Suppressor macrophage (primary cell): ENCODE data around the gene TGFBI.

Source experiments
- DNase-seq, 4 experiments: peaks; one replicate each; pipeline ENCODE4 v3.0.0-alpha.2; 2020 to 2022

TGFBI gene

DNA sequence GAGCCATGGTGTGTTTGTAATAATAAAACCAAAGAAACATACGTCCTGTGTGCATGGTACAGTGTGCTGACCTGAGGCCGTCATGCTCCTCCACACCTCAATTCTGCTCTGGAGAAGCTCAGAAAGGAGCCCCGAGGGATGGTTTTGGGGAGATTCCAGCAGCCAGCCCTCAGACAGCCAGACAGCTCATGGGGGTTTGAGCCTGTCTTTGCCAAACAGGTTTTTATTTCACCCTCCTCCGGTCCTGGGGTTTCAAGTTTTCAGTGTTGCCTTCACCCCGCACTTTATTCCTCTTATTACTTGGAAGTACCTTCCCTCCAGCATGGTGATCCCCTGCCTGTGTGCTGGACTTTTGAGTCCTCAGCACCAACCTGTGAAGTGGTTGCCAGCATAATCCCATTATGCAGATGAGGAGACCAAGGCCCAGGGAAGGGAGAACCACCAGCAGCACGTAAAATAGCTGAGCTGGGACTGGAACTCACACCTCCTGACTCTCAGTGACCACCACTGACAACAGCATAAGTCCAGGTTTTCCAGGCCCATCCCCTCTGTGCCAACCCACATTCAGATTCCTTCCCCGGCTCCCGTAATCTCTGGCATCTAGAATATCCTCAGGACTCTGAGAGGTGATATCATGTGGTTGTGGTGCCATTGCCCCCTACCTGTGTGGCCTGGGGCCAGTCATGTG is 35.1 kb downstream of the TGFBI start:
- no peak for DNase-seq

DNA sequence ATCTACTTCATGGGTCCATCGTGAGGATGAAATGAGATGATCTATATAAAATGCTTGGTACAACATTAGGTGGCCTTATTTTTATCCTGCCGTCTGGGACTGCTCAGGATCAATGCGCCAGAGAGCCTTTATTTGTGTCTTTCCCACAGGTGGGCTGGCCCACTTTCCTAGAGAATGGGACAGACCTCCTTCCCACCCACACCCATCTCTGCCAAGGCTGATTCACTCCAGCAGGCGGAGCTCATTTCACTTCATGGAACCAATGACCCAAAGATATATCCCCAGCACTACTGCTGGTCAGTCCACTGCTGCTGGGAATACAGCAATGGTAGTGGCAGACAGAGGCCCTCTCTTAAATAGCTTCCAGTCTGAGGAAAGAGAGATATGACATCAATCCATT is 35.7 kb downstream of the TGFBI start:
- DNase-seq, result no peak

DNA sequence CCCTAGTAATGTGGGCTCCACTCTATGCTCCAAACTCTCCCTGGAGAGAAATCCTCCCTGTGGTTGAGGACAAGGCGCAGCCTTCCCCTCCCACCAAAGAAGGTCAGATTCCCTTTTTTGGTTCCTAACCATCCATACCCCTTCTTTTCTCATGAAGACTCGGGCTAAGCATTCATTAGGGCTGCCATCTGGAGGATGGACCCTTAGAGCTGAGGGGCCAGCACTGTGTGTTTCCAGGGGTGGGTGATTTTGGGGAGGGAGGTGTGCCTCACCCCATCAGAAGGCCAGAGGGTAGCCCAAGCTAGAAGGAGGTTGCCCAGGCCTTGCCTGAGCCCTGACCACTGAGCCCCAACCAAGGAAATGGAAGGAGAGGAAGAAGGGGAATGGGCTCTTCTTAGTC is 36.8 kb downstream of the TGFBI start:
- DNase-seq, result no peak

DNA sequence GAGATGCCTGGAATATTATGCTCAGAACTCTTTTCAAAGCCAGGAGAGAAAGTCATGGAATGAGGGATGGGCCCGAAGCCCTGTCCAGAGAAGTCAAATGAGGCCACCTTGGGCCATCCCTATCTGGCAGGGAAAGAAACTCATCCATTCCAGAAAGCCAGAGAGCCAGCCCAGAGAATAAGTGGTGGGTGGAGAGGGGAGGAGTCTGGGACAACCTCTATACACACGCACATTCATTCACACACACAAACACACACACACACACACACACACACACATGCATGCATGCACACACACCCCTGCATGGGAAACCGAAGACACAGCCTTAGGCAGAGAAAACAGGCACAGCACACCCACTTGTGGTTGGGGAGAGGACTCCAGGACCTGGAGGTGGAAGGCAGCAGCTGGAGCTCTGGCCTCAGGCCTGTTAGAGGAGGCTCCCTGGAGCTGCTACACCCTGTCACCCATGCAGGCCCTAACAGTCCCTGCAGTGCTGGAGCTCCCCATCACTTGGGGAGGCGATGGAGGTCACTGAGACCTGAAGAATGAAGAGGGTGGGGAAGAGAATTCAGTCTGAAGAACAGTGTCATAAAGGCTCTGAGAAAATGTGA is 38.0 kb downstream of the TGFBI start:
- DNase-seq, result peak in 2 of 4 experiments; percentile 55 to 57

DNA sequence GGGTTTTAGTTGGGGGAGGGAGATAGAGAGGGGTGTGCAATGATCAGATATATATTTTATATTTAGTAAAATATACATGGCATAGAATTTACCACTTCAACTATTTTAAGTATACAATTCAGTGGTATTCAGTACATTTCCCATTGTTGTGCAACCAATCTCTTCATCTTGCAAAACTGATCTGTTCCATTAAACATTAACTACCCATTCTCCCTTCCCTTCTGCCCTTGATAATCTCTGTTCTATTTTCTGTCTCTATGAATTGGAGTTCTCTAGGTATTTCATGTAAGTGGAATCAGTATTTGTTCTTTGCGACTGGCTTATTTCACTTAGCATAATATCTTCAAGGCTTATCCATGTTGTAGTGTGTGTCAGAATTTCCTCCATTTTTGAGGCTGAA is 38.6 kb downstream of the TGFBI start:
- no peak for DNase-seq

DNA sequence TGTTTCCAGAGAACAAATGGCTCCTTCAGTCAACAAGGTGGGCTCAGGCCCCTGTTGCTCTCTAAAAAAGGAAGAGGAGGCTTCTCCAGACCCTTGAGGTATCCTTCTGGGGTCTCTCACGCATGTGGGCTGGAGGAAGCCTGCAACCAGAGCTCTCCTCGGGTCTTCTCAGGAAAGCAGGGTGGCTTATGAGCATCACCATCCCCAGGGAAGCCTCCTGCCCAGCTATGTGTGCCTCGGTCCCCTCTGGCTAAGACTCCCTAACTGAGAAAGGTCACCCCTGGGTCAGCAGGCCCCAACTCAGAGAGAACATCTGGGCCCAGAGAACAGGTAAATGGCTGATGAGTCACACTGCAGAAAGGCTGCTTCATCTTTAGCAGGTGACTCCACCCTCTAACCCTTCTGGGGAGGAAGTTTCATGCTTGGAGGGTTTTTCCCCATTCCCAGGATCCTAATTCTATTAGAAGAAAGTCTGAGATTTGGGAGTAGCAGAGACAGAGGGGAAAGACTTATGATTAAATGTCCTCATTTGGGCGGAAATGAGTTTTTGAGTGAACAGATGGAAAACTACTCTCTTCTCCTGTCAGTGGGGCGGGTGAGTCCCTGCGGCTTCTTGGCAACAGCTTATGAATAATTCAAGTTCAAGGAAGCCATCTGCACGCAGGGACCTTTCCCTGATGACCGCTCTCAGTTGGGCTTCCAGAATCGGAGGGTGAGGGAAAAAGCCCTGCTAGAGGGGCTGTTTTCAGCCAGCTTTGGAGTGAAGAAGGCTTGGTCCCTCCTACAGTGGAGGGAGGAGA is 41.9 kb downstream of the TGFBI start:
- DNase-seq, result no peak

DNA sequence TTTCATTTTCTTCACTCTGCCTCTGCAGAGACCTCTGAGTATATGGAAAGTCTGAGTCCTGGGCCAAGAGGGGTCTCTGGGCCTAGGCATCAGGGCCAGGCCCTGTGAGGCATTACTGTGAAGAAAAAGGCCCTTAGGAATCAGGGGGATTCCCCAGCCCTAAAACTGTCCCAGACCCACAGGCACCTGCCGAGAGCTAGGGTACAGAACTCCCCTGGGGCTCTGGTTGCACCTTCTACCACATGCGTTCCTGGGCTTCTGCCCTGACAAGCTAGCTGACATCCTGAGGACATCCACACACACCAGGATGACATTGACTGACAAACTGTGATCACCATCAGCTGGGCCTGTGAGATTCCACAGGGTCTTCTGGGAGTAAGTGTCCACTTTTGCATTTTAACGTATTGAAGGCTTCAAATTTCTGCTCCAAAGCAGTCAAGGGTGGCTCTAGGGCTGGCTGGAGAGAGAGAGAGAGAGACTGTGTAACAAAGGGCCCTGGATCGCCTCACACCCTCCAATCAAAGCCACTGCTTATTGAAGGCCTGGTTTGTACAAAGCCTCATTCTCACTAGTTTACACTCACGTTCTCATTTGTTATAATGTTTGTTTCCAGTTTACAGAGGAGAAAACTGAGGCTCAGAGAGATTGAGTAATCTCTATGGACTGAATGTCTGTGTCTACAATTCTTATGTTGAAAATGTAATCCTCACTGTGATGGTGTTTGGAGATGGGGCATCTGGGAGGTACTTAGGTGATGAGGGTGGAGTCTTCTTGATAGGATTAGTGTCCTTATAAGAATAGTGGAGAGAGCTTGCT is 45.1 kb downstream of the TGFBI start:
- no peak for DNase-seq

DNA sequence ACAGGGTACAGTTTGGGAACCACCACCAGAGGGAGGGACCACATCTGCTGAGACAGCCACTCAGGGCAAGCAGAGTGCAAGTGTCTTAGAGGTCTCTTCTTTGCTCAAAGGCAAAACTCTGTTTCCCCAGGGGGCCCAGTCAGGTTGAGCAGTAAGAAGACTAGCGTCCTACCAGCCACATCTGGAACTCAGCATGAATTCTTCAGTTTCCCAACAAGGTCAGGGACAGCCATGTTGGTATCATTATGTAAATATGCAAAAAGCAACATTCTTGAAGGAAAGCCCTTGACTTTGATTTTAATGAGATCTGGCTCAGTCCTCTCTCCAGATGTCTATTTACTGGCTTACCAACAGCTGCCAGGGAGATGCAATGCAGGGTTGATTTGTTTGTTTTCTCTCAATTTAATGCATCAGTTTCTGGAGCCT is 46.7 kb downstream of the TGFBI start:
- DNase-seq, result no peak

DNA sequence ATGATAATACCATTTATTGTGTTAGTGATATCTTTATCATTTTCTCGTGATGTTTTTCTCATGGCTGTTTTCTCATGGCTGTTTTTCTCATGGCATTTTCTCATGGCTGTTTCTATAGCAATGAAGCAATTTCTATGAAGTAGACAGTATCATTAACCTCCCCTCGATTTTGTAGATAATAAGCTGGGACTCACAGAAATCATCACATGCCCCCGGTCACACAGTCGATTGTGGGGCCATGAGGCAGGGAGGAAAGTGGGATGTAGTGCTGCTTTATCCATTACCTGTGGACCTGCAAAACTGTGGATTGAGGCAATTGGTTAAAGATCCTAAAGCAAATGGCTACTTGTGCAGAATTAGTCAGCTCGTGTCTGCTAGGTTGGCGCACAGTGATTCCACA is 47.3 kb downstream of the TGFBI start:
- DNase-seq, result no peak

DNA sequence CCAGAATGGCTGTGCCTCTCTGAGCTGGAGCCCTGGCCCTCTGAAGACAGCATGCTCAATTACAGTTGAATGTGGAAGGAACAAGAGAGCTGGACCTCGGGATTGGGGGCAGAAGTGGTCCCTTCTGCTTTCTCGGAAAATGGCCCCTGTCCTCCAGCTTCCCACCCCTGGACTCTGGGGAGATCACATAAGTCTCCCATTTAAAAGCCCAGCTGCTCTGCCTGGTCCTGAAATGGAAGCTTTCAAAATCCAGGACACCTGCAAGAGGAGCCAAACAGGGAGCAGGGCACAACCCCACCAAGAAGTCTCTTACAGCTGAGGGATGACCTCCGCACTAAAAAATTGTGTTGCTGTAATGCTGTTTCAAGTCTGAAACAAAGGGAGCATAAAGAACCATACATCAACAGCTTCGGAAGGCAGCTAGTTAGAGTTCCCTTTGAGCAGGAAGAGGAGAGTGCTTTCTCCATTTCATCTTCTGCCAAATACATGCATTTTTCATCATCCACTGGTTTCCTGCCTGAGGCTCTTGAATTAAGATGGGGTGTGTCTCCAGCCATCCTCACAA is 48.2 kb downstream of the TGFBI start:
- DNase-seq, result no peak

DNA sequence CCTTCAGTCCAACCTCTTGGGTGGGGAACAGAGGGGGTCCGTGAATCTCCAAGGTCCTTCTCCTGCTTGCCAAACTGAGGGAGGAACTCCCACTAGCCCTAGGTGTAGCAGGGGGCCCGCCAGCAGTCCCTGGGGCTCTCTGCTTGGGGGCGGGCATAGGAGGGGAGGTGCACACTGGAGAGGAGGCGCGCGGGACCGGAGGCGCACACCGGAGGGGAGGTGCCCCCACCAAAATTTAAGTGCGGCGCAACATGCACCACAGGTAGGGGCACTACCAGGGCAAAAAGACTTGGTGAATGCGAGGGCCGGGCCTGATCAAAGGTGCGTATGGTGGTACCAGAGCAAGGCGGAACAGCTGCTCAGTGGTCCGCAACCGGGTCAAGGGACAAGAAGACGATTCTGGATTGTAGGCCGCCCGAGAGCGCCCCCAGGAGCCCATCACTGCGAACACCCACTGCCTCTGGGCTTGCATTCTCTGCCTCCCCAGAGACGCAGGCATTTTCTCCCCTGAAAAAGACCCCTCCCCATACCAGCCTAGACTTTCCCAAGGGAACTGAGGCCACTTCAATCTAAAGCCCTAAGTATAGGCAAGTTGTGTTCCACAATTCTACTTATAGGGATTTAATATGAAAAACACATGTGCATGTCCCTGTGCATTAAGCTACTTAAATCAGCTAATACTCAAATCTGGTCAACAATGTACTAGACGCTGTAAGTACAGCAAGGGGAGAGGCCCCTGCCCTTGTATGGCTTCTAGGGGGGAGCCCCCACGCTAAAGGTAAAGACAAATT is 50.6 kb downstream of the TGFBI start:
- no peak for DNase-seq

DNA sequence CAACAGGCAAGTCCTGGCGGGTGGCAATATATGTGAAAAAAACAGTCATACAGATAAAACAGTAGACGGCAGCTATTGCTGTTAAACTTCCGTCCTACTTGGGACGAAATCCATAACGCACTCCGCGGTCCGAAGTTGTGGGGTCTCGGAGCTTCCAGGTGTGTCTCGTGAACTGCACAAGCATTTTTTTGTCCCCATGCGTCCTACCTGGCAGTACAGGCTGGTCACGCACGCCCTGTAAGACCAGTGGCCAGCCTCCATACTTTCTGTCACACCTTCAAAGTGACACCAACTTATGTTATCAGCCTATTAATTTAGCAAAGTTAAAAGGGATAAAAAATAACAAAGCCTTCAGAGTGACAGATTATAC is 51.3 kb downstream of the TGFBI start:
- no peak for DNase-seq

DNA sequence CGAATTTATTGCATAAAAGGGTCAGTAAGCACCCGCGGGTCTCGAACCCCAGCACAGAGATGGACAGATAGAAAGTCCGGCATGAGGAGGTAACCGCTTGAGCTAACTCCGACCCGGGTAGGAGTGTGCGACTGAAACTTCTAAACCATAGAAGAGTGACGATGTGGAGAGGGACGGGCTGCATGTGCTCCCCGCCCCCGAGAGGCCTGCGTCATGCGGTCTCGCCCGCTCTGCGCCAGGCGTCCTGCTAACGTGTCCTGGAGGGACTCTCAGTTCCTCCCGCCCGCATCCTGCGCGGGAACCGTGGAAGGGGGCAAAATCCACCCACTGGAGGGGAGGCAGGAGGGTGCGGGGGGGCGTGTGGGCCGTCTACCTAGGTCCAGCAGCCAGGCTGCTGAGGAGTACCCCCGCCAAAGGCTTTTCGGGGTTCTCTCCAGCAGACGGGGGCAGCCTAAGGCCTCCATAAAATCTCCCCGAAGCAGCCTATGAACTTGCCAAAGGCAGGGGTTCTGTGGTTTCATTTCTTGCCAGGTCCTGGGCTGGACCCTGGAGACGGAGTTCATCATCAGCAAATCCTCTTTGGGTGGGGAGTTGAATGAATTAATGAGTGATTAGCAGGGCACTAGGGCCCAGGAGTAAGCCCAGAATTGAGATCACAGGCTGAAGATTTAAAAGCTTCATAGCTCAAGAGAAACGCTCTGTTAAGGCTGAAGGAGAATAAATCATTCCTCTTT is 51.9 kb downstream of the TGFBI start:
- peak; percentile 84 to 92 (median 90) for DNase-seq

DNA sequence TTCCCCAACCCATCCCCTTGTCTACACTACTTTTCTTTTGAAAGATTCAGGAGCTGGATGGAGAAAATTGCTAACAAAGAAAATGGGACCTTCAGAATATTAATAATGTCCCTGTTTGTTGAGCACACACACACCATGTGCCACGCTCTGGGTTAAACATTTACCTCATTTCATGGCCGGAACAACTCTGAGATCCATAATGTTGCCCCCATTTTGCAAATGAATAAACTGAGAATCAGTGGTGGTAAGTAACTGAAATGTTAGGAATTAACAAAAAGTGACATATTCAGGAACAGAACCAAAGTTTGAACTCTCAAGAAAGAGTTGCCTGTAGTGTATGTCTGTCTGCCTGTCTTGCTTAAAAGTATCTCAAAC is 52.4 kb downstream of the TGFBI start:
- no peak for DNase-seq

DNA sequence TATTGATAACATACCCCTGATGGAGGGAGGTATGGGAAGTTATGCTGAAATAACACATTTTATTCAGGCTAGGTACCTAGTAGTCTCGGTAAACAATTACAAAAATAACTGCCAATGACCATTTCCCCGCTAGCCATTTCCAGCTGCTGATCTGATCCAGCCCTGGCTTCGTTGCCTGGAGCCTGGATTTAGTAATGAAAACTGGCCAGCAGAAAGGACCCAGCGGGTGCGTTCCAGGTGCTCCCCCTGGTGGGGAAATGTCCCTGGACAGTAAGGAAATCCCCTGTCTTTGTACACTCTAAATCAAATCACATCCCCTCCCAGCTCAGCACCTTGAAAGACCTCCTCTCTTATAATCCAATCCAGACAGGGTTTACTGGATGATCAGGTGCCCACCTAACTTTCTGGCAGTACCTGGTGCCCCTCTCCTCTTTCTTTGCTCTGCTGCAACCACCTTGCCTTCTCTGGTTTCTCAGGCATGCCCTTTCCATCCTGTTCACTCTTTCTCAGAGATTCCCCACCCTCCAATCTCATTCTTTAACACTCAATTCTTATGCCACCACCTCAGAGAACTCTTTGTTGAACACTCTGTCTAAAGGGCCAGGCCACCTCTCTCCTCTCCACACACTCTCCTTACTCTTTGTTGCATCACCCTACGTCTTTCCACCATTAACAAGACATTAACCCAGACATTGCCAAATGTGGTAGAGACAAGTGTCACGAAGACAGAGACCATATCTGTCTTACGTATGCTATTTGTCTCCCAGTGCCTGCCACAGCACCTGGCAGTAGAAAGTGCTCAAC is 53.8 kb downstream of the TGFBI start:
- DNase-seq, result peak; percentile 67 to 91 (median 72)

DNA sequence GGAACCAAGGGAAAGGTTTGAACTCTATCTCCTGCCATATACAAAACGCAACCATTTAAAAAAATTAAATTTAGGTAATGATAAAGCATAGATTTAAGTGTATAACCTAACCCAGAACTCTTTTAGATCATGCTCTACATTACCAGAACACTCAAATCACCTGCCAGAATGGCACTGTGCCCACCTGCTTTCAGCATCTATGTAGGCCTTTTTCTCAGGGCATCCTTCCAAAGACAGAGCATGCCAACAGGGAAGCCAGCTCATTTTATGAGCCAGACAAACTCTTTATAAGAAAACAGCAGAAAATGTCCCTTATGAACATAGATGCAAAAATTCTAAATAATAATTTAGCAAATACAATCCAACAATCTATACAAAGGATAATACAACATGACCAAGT is 55.9 kb downstream of the TGFBI start:
- DNase-seq, result no peak

DNA sequence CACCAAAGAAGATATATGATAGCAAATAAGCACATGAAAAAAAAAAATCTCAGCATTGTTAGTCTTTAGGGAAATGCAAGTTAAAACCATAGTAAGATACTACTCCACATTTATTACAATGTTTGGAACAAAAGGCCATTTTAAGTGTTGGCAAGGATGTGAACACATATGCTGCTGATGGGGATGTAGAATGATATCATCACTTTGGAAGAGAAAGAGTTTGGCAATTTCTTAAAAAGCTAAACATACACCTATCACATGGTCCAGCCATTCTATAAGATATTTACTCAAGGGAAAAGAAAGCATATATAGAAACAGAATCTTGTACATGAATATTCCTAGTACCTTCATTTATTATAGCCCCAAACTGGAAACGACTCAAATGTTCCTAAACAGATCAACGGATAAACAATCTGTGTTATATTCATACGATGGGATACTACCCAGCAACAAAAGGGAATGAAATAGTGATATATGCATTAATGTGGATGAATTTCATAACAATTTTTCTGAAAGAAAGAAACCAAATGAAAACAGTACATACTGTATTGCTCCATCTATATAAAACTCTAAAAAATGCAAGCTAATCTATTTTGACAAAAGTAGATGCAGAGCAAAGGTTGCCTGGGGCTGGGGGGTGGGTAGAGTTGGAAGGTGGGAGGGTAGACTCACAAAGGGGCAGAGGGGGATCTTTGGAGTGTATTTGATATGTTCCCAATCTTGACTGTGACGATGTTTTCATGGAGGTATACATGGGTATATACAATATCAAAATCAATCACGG is 58.2 kb downstream of the TGFBI start:
- DNase-seq, result no peak

DNA sequence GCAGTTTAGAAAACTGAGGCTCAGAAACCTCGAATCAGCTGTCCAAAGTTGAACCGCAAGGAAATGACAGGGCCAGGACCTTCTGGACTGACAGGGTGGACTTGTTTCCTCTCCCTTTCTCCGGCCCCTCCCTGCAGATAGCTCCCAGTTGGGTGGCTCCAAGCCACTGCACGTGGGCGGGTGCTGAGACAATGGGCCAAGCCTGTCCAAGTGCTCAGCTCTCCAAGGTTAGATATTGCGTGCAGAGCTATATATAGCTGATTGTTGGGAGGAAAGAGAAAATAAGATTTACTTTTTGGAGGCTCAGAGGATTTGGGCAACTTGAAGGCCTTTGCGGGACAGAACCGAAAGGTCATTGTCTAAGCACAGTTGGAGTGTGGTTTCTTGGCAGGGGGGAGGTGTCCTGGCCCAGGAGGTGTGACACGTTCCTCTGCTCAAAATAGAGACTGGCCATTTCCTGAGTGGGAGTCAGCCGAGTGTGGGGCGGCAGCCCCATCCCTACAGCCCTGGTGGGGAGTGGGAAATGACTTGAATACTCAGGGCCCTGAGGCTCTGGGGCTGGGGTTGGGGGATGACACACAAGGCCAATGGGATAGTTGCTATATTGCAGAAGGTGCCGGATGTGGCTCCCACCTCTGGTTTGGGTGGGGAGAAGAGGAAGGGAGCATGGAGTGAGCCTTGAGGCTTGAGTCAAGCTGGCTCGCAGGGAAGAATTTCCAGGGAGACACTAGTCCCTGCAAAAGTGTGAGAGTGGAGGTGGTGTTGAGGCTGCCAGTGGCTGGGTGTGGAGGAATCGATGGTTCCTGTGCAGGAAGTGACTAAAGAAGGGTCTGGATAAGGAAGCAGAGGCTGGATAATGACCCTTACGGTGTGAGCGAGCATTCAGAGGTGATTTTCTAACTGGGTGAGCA is 59.4 kb downstream of the TGFBI start:
- DNase-seq, result peak in 2 of 4 experiments; percentile 24 to 44
